HG03571 (cell line): ENCODE measurements around the gene PLP2.
"Not testable (repeated sequence)": the region's sequence is repeated elsewhere in the genome, so short reads cannot be mapped to it uniquely, and the experiment has no call there.

Experiments
- ATAC-seq: cut with Tn5 transposase; IDR thresholded peaks from one replicate; pipeline ENCODE4 v1.9.1; 2021; ENCODE audit not compliant: unreplicated experiment

Gene PLP2, protein sequence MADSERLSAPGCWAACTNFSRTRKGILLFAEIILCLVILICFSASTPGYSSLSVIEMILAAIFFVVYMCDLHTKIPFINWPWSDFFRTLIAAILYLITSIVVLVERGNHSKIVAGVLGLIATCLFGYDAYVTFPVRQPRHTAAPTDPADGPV

DNA sequence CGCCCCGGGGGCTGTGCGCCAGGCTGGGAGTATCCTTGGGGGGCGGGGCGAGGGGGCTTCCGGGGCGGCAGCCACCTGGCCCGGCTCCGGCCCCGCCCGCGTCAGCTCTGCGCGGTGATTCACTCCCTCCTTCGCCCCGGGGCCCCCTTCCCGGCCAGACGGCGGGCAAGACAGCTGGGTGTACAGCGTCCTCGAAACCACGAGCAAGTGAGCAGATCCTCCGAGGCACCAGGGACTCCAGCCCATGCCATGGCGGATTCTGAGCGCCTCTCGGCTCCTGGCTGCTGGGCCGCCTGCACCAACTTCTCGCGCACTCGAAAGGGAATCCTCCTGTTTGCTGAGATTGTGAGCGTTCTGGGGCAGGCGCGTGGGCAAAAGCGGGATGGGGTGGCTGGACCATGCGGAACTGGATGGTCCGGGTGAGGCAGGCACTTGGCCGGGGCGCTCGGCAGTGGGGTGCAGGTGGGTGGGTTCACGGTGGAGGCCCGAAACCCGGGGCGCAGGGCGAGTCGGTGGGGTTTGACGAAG lies at the start of gene PLP2:
Gene PLP2, plus strand, starts transcription at position 147 of the 528 bp plus-strand sequence. Its CDS starts 103 bp downstream, at position 250.
- ATAC-seq, result peak; percentile 32

DNA sequence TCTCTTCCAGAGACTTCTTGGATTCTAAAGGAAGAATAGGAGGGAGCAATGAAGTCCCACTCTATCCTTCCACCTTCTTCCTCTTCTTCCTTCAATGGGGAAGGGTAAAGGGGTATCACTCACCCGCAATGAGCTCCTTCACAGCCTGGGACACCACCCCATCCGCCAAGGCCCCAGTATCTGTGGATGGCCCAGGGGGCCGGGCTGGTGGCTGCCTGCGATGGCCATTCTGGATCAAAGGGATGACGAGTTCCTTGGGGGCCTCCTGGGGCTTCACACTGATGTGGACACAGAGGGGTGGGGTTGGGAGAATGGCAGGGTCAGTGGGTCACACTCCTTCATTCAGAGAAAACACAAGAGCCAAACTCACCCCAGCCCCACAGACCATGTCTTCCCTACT lies 49.2 kb upstream of the PLP2 start:
- ATAC-seq, result no peak

DNA sequence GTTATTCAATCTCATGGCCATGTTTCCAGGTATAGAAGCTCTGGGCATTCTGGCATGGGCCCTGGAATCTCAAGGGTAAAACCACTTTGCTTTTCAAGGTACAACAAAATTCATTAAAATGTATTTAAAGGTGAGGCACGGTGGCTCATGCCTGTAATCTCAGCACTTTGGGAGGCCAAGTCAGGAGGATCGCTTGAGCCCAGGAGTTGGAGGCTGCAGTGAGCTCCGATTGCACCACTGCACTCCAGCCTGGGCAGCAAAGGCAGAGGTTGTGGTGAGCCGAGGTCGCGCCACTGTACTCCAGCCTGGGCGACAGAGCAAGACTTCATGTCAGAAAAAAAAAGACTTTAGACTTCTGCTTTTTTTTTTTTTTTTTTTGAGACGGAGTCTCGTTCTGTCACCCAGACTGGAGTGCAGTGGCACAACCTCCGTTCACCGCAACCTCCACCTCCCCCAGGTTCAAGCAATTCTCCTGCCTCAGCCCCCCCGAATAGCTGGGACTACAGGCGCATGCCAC lies 43.9 kb upstream of the PLP2 start:
- not testable (repeated sequence) for ATAC-seq

DNA sequence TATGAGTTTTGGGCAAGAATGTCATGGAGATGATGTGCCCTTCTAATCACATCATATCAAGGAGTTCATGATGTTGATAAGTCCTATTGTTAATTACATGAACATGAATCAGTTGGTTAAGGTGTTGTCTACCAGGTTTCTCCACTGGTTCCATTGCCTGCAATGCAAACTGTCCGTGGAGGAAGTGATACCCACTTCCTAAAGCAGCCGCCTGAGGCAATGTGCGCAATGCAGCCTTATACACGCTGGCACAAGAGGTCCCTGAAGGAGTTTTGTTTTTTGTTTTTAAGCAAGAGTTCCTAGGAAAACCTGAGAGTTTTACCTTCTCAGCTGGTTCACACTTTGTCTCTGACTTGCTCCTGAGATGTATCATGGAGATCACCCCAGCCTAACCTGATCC lies 42.3 kb upstream of the PLP2 start:
- no peak for ATAC-seq

DNA sequence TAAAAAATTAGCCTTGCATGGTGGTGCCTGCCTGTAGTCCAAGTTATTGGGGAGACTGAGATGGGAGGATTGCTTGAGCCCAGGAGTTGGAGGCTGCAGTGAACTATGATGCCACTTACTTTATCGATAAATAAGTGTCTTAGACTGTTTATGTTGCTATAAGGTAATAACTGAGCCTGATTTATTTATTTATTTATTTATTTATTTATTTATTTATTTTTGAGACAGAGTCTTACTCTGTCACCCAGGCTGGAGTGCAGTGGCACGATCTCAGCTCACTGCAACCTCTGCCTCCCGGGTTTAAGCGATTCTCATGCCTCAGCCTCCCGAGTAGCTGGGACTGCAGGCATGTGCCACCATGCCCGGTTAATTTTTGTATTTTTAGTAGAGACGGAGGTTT lies 39.4 kb upstream of the PLP2 start:
- ATAC-seq, result not testable (repeated sequence)

DNA sequence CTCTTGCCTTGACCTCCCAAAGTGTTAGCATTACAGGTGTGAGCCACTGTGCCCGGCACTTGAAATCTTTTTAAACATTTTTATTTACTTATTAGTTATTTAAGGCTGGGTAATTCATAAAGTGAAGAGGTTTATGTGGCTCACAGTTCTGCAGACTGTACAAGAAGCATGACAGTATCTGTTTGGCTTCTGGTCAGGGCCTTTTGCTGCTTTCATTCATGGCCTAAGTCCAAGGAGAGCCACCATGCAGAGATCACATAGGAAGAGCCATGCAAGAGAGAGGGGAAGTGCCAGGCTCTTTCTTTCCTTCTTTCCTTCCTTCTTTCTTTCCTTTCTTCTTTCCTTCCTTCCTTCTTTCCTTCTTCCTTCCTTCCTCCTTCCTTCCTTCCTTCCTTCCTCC lies 37.9 kb upstream of the PLP2 start:
- ATAC-seq, result no peak

DNA sequence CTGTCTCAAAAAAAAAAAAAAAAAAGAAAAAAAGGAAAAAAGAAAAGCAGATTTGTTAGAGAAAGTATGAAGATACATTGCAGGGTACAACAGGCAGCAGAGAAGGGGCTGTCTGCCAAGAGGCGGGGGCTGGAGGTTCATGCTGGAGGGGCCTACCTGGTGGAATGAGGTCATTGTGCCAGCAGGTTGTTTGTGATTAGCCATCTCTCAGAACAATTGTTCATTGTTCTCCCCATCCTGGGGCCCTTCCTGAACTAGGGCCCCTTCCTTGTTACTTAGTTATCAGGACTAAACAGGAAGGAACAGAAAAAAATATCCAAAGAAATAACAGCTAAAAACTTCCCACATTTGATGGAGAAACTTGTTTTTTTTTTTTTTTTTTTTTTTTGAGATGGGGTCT lies 34.2 kb upstream of the PLP2 start:
- no peak for ATAC-seq

DNA sequence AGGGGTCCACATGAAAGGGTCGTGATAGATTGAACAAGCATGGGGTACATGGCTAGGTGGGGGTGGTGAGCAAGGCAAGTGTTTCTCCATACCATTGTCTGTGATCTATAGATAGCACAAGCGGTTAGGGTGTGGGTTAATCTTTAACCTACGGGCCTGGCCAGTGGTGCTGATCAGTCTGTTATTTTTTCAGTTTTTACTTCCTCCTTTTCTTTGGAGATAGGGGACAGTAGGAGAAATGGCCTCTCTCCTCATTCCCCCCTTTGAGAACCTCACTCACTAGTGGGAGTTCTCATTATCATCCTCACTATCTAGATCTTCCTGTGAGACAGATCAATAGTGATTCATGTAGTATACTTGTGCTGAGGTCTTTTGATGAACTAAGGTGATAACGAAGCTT lies 32.0 kb upstream of the PLP2 start:
- no peak for ATAC-seq

- ATAC-seq, result not testable (repeated sequence)
Measured at GRCh38 chrX:49142264-49142663, 29.4 kb upstream of the PLP2 start.

GRCh38 chrX:49143154-49143553 lies 28.5 kb upstream of the PLP2 start:
- not testable (repeated sequence) for ATAC-seq

DNA sequence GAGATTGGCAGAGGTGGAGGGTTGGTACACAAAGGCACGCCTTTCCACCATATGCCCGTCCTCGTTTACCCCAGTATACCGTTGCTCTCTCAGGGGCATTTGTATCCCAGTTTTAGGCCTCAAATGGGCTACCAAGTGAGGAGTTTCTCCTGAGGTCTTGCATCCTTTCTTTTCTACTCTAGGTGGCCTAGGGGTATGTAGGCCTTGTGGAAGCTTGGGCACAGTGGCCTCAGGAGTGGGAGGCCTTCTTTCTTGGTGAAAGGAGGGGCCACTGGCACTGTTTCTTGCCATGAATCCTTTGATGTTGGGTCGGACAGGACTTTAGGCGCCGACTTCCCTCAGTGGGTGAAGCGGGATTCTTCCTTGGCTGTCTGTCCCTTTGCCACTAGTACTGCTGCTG lies 24.4 kb upstream of the PLP2 start:
- ATAC-seq, result no peak

- no peak for ATAC-seq
Measured at GRCh38 chrX:49147936-49148335, 23.8 kb upstream of the PLP2 start.

- not testable (repeated sequence) for ATAC-seq
Measured at GRCh38 chrX:49148390-49149100, 23.2 kb upstream of the PLP2 start.

GRCh38 chrX:49149291-49149690 lies 22.4 kb upstream of the PLP2 start:
- not testable (repeated sequence) for ATAC-seq

- no peak for ATAC-seq
Measured at GRCh38 chrX:49153467-49153866, 18.2 kb upstream of the PLP2 start.

- ATAC-seq, result no peak
Measured at GRCh38 chrX:49155243-49155899, 16.3 kb upstream of the PLP2 start.

DNA sequence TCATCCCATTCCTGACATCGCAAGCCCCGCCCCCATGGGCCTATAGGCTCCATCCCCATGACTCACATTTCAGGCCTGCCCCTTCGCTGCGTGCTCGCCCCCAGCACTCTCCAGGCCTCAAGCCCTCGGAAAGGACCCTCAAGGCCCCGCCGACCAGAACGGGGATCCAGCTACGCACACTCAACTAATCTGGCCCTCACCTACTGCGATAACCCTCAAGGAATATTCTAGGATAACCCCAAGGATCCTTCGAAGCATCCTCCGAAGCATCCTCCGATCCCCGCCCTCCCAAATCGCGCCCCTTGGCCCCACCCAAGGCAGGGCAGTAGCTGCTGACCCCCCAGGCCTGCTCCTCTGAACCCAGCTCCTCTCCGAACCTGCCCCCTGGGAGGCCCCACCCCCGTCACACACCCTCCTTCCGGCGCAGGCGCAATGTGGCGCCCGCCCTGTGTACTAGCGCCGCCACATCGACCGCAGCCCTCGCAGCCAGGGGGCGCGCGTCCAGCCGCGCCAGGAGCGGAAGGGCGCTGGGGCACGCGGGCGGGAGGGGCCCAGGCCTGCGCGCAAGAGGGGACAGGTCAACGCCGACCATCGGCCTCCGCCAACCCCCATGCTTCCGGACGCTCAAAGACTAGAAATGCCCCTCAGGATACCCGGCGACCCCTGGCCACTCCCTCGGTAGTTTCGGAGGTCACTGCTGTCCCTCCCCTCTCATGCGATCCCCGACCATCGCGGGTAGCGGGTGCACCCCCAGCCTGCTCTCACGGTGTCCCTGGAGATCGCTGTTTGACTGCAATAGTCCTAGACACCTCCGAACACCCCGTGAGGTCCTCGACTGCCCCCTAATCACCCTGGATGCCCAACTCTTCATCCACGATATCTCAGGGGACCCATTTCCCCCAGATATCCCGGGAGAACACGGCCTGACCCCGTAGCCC lies 15.5 kb upstream of the PLP2 start:
- peak; percentile 87 for ATAC-seq

DNA sequence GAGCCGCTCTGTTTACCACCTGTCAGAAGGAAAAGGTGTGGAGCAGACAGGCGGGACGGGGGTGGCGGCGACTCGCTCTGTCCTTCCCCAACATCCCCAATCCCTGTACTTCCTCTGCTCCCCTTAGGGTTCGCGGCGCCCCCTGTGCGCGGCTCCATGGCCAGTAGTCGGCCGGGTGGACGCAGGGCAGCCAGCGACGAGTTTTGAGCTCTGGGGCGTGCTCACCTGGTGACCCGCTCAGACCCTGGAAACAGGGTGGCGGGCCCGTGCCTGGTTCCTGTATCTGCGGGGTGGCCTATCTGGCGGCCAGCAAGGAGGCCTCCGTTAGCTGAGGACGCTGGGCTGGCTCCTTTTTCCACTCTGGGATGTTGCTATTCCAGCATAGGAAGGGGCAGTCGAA lies 14.5 kb upstream of the PLP2 start:
- no peak for ATAC-seq

GRCh38 chrX:49160908-49161307 lies 10.8 kb upstream of the PLP2 start:
- ATAC-seq, result no peak

DNA sequence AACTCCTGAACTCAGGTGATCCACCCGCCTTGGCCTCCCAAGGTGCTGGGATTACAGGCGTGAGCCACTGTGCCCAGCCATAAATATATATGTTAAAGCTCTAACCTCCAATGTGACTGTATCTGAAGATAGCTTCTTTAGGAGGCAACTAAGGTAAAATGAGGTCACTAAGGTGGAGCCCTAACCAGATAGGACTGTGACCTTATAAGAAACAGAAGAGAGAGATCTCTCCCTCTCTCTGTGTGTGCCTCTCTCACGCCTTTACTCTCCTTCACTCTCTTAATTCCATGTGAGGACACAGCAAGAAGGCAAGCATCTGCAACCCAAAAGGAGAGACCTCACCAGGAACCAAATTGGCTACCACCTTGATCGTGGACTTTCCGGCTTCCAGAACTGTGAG lies 10.1 kb upstream of the PLP2 start:
- ATAC-seq, result no peak

DNA sequence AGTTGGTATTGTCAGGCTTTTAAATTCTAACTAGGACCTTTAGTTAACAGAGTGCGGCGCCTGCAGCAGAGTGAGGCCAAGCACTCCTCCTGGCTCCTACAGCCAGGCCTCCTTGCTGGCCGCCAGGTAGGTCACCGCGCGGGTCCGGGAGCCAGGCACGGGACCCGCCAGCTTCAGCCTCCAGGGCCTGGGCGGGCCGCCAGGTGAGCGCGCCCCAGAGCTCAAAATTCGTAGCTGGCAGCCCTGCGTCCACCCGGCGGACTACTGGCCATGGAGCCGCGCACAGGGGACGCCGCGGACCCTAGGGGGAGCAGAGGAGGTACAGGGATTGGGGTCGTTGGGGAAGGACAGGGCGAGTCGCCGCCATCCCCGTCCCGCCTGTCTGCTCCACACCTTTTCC lies 9.1 kb upstream of the PLP2 start, which contains the start of gene MAGIX:
Gene MAGIX, plus strand, starts transcription at position 139 of the 400 bp plus-strand sequence. Its CDS starts 132 bp downstream, at position 271.
- ATAC-seq, result no peak
